ENCODE data around the gene SDK2. TPM values are rescaled to one million over a fixed set of nuclear protein-coding genes. Genes with fewer than 3 reads are reported as not detected.

The SDK2 gene
- total and polyA plus RNA-seq, 9 of the 15 experiments (the other 6 are each of a cell fraction or from before 2014, with no cell fraction given) = 0.04 TPM; not detected in 8

GRCh38 chr17:73435412-73435811, 208.8 kb downstream of the SDK2 start:
- no peaks in the 10 kb centered on the region for H3K79me2 ChIP-seq (ENCODE audit: control insufficient read depth, insufficient read depth, low read length)
- ATAC-seq = no peak
- BruUV-seq (replicated peaks) = no TSS peak
- ChIA-PET POLR2A (interaction anchor here (0.7 kb wide), 1 partner anchor 20 kb away, joined by 4 read pairs; no protein-coding TSS in a partner anchor), CTCF (ENCODE audit: low intra/inter-chr PET ratio) (no interaction called here)
- in situ Hi-C loops (cut with MboI) = loop anchor here (10.0 kb wide), 2 partner anchors 269 to 739 kb away; no protein-coding TSS in a partner anchor
- H3K27ac ChIP-seq (ENCODE audit: extremely low read depth, low read depth, low read length) = no peak overlapping the region
- no peaks in the 10 kb centered on the region for H3K36me3 ChIP-seq (ENCODE audit: control insufficient read depth, insufficient read depth, low read length)
- intact Hi-C loops (cut with micrococcal nuclease) = no loop called here
- H3K4me2 ChIP-seq (ENCODE audit: insufficient read depth, low read length) = no peak overlapping the region
- peaks cover 12 to 53% of the 10 kb centered on the region in 2 experiments; a peak in 4 of 5 replicates for H3K27me3 ChIP-seq (ENCODE audit: control insufficient read depth in 2 of 2, insufficient read depth in 2 of 2, low read length in 2 of 2)
- H3K4me3 ChIP-seq = no peak overlapping the region
- FAIRE-seq = no peak
- no peak overlapping the region for H3K9ac ChIP-seq (ENCODE audit: insufficient read depth in 1 of 2, low read depth in 2 of 2, low read length in 2 of 2)
- H3K4me1 ChIP-seq (replicated peaks in 1 of 2; ENCODE audit: control insufficient read depth in 2 of 2, insufficient read depth in 2 of 2, low read length in 2 of 2) = no peaks in the 10 kb centered on the region
- H3K9me1 ChIP-seq (ENCODE audit: control insufficient read depth, insufficient read depth, low read length) = no peaks in the 10 kb centered on the region
- H4K20me1 ChIP-seq (replicated peaks; ENCODE audit: control insufficient read depth, insufficient read depth, low read length) = peaks cover 10% of the 10 kb centered on the region; the same call in 1 of the 2 replicates
- H2AFZ ChIP-seq (ENCODE audit: low read depth, low read length) = no peak overlapping the region
- no peak for DNase-seq (ENCODE audit: extremely low read depth in 1 of 4, low spot score in 3 of 4)
- no peaks in the 10 kb centered on the region for H3K9me3 ChIP-seq (replicated peaks; ENCODE audit: control insufficient read depth, insufficient read depth, low read depth, low read length)
- WGBS (ENCODE audit: insufficient coverage, low coverage, missing lambda C conversion rate) = 2% methylated on average over 19 of the region's 23 CpGs
- TF ChIP-seq MTA3 (IDR thresholded peaks at IDR 0.05; ENCODE audit: borderline replicate concordance) = no peak
- TF ChIP-seq MIER1 (IDR thresholded peaks at IDR 0.05; ENCODE audit: low read depth) = no peak
- no peak for TF ChIP-seq SMARCA4 (IDR thresholded peaks at IDR 0.05)
- TF ChIP-seq CAMTA2 (CRISPR knock-in tag; conservative IDR thresholded peaks at IDR 0.05) = no peak
- no peak for TF ChIP-seq CREB5 (CRISPR knock-in tag; IDR thresholded peaks at IDR 0.05)
- TF ChIP-seq ZNF232 (CRISPR knock-in tag; IDR thresholded peaks at IDR 0.05) = no peak
- TF ChIP-seq ARID3B (CRISPR knock-in tag; IDR thresholded peaks at IDR 0.05; ENCODE audit: borderline replicate concordance) = no peak
- no peak for TF ChIP-seq HDAC2 (IDR thresholded peaks at IDR 0.05)
- no peak for TF ChIP-seq ZBTB40 (IDR thresholded peaks at IDR 0.05)
- TF ChIP-seq ZBTB40 (CRISPR knock-in tag; IDR thresholded peaks at IDR 0.05) = no peak
- no peak for TF ChIP-seq HDAC1 (IDR thresholded peaks at IDR 0.05)
- no peak for TF ChIP-seq C11orf30 (IDR thresholded peaks at IDR 0.05; ENCODE audit: low read depth)

Measured in K562 (cell line).